Omental fat pad (tissue), 4 donors: Measurements from ENCODE around the gene PTPRM. TPM values are rescaled to one million over a fixed set of nuclear protein-coding genes. Genes with fewer than 3 reads are reported as not detected.

Experiments
- ATAC-seq: fragments of 150-250 bp; one replicate; pipeline ENCODE4 v1.9.1; 2016; ENCODE audit warnings: mild to moderate bottlenecking, moderate library complexity; ENCODE audit not compliant: low FRiP score
- DNase-seq: peaks from one replicate; pipeline ENCODE4 v3.0.0-alpha.2; 2019; ENCODE audit warnings: low spot score
- CTCF ChIP-seq, 3 donors: fragments of 450-650 bp; IDR thresholded peaks; one replicate each; pipeline ENCODE4 v1.5.1; 2016 to 2017; ENCODE audit warnings: antibody characterized with exemption in 3 of 3, mild to moderate bottlenecking in 3 of 3, moderate library complexity in 2 of 3
- total RNA-seq, 4 donors: library from RNA; depleted of rRNA; stranded (reverse); fragments of >200 nt; gene quantifications; one replicate each; pipeline ENCODE4 v1.1.0, GENCODE V29; 2016

The PTPRM gene
- total RNA-seq, 4 donors from 2014 or later, result 64.8 to 238 (median 144) TPM

GRCh38 chr18:7646174-7646886 is 79.2 kb downstream of the PTPRM start:
- no peak for TF ChIP-seq CTCF (IDR thresholded peaks at IDR 0.05)
- ATAC-seq (no peak), DNase-seq (no peak)

- ATAC-seq, result no peak
- DNase-seq, result no peak
- TF ChIP-seq CTCF (IDR thresholded peaks at IDR 0.05), result no peak
Measured at GRCh38 chr18:7647500-7647899, 80.4 kb downstream of the PTPRM start.

- DNase-seq (no peak), ATAC-seq (no peak)
- no peak for TF ChIP-seq CTCF (IDR thresholded peaks at IDR 0.05)
Measured at GRCh38 chr18:7657050-7657449, 89.9 kb downstream of the PTPRM start.

- no peak for ATAC-seq
- no peak for TF ChIP-seq CTCF (IDR thresholded peaks at IDR 0.05)
- no peak for DNase-seq
Measured at GRCh38 chr18:7657937-7658336, 90.8 kb downstream of the PTPRM start.

GRCh38 chr18:7658701-7659100 is 91.6 kb downstream of the PTPRM start:
- ATAC-seq (no peak), DNase-seq (no peak)
- no peak for TF ChIP-seq CTCF (IDR thresholded peaks at IDR 0.05)

GRCh38 chr18:7661207-7661606 is 94.1 kb downstream of the PTPRM start:
- ATAC-seq, result no peak
- no peak for DNase-seq
- TF ChIP-seq CTCF (IDR thresholded peaks at IDR 0.05), result no peak

GRCh38 chr18:7662866-7663265 is 95.8 kb downstream of the PTPRM start:
- no peak for TF ChIP-seq CTCF (IDR thresholded peaks at IDR 0.05)
- ATAC-seq, result no peak

More at GRCh38 chr18:7662866-7663265, 95.8 kb downstream of the PTPRM start:
- DNase-seq, result no peak
